Measurements from ENCODE around the gene GSK3B. TPM values are rescaled to one million over a fixed set of nuclear protein-coding genes. Genes with fewer than 3 reads are reported as not detected.
"Not testable (repeated sequence)": the region's sequence is repeated elsewhere in the genome, so short reads cannot be mapped to it uniquely, and the experiment has no call there.

The GSK3B gene
- polyA plus RNA-seq, 1 donor from 2014 or later: 11.5 TPM

DNA sequence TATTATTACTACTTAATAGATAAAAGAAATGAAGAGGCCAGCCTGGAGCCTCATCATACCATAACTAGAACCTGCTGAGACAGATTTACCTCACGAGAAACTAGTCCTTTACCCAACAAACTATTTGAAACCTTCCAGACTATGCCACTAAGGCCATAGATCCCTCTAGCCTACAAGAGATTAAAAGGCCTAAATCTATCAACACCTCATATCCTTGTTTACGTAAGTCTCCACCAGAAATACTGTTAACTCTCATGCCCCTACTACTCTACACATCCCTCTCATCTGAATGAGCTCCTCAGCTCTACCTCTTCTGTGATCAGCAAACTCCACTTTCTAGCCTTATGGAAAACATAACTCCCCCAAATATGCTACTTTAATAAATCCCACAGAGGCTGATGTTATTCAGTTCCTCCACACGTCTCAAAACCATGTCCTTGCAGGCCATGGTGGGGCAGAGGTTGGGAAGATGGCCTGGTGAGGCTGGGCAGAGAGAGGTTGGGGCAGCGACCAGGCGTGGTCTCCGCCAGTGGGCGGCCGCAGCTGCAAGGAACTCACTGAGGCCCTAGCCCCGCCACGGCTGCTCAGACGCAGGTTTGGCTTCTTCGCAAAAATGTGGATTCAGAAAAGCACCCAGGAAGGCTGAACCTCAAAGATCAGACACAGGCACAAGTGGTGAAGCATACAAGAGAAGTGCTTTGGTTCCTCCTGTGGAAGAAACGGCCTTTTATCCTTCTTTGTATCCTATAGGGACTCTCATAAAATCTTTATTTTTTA lies 65.8 kb downstream of the GSK3B start:
- peaks cover 30 to 47% (median 39%) of the 10 kb centered on the region in 3 donors for H3K4me1 Mint-ChIP-seq
- no peaks in the 10 kb centered on the region for H3K27me3 Mint-ChIP-seq
- peaks cover 0 to 3% (median 2%) of the 10 kb centered on the region in 3 donors for H3K9me3 Mint-ChIP-seq
- H3K36me3 Mint-ChIP-seq: peaks cover 8% of the 10 kb centered on the region
- H3K4me3 Mint-ChIP-seq: no peak overlapping the region
- H3K27ac Mint-ChIP-seq: peak overlapping the region in 1 of 3 donors; percentile 25

DNA sequence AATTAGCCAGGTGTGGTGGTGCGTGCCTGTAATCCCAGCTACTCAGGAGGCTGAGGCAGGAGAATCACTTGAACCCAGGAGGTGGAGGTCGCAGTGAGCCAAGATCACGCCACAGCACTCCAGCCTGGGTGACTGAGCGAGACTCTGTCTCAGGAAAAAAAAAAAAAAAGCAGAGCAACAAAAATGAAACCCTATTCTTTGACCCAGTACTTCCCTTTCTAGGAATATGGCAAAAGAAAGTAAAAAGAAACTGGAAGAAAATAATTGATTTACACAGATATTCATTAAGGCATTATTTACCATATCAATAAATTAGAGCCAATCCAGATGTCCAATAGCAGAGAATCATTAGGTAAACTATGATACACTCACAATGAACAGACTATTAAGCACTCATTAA lies 67.0 kb downstream of the GSK3B start:
- H3K27ac Mint-ChIP-seq: no peak overlapping the region
- H3K9me3 Mint-ChIP-seq: no peaks in the 10 kb centered on the region
- H3K4me3 Mint-ChIP-seq: no peak overlapping the region
- H3K27me3 Mint-ChIP-seq: no peaks in the 10 kb centered on the region
- H3K36me3 Mint-ChIP-seq: peaks cover 7% of the 10 kb centered on the region
- H3K4me1 Mint-ChIP-seq: peaks cover 30 to 54% (median 50%) of the 10 kb centered on the region in 3 donors

DNA sequence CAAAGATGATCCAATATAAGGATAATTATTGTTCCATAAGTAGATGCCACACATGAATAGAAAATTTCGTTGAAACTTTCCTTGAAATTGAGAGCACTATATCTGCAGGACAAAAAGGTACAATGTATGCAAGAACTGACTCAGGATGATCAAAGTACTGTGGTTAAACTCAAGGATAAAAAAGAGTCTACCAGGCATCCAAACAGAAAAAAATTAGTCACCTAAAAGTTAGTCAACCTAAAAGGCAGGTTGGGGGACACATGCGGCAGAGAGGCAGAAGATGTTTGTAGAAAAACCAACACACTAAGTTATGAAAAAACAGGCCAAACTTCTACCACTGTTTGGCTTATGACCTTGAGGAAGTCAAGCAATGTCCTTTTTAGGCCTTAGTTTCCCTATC lies 68.7 kb downstream of the GSK3B start:
- peaks cover 7% of the 10 kb centered on the region for H3K36me3 Mint-ChIP-seq
- H3K4me1 Mint-ChIP-seq: peaks cover 34 to 54% (median 54%) of the 10 kb centered on the region in 3 donors
- H3K4me3 Mint-ChIP-seq: peak overlapping the region in 1 of 4 donors; percentile 18
- H3K27ac Mint-ChIP-seq: no peak overlapping the region
- no peaks in the 10 kb centered on the region for H3K27me3 Mint-ChIP-seq
- H3K9me3 Mint-ChIP-seq: no peaks in the 10 kb centered on the region

DNA sequence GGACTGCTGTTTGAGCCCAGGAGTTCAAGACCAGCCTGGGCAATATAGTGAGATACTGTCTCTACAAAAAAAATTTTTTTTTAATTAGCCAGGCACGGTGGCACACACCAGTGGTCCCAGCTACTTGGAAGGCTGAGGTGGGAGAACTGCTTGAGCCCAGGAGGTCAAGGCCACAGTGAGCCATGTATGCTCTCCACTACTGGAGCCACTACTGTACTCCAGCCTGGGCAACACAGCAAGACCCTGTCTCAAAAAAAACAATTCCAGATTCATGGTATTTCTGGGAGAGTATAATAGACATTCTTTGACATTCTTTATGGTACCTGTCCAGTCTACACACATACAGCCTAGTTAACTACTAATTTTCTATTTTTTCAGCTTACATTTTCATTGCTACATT lies 70.1 kb downstream of the GSK3B start:
- H3K27me3 Mint-ChIP-seq: no peaks in the 10 kb centered on the region
- H3K36me3 Mint-ChIP-seq: peaks cover 2% of the 10 kb centered on the region
- no peaks in the 10 kb centered on the region for H3K9me3 Mint-ChIP-seq
- no peak overlapping the region for H3K4me3 Mint-ChIP-seq
- H3K4me1 Mint-ChIP-seq: peaks cover 34 to 54% (median 50%) of the 10 kb centered on the region in 3 donors
- H3K27ac Mint-ChIP-seq: no peak overlapping the region

DNA sequence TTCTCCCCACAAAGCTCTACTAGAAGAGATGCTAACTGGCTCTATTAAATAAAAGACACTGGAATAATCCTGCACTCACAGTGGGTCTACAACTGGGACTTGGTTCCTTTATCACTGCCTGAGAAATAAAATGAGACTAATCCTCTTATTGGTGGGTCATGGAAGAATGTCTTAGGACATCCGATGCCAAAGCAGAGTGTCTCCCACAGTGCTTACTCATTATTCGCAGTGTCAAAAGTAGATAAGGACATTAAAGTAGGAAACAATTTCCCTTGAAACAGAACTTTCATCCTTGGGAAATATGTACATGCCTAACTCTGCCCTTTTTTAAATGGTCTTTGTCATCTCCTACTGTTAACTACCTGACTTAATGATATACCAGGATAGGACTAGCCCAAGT lies 71.5 kb downstream of the GSK3B start:
- H3K4me1 Mint-ChIP-seq: peaks cover 38 to 60% (median 52%) of the 10 kb centered on the region in 3 donors
- H3K27ac Mint-ChIP-seq: no peak overlapping the region
- peak overlapping the region in 1 of 4 donors; percentile 7 for H3K4me3 Mint-ChIP-seq
- H3K9me3 Mint-ChIP-seq: no peaks in the 10 kb centered on the region
- peaks cover 3% of the 10 kb centered on the region for H3K36me3 Mint-ChIP-seq
- H3K27me3 Mint-ChIP-seq: no peaks in the 10 kb centered on the region

DNA sequence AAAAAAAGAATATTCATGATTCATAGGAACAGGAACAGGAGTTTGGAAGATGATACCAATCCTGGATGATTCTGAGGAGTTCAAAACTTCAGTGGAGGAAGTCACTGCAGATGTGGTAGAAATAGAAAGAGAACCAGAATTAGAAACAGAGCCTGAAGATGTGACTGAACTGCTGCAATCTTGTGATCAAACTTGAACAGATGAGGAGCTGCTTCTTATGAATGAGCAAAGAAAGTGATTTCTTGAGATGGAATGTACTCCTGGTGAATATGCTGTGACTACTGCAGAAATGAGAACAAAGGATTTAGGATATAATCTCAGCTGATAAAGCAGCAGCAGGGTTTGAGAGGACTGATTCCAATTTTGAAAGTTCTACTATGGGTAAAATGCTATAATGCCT lies 72.7 kb downstream of the GSK3B start:
- Mint-ChIP-seq H3K27me3 (no peaks in the 10 kb centered on the region), H3K27ac (peak overlapping the region in 1 of 3 donors; percentile 53), H3K4me3 (no peak overlapping the region), H3K4me1 (peaks cover 40 to 65% (median 57%) of the 10 kb centered on the region in 3 donors), H3K9me3 (no peaks in the 10 kb centered on the region), H3K36me3 (peaks cover 3% of the 10 kb centered on the region)

DNA sequence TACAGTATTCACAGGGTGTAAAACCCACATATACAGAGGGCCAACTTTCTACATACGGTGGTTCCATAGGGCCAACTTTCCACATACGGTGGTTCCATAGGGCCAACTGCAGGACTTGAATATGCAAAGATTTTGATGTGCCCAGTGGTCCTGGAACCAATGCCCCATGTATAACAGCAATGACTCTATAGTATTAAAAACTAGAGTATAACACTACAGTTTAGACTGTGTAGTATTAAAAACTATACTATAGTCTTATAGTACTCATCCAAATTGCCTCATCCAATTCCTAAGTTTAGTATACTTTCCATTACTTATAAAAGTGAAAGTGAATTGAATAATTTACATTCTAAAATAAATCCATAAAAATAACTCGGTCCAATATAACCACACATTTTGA lies 75.9 kb downstream of the GSK3B start:
- Mint-ChIP-seq H3K4me1 (peaks cover 44 to 64% (median 56%) of the 10 kb centered on the region in 3 donors), H3K27ac (no peak overlapping the region), H3K4me3 (peak overlapping the region in 2 of 4 donors; percentile 43 to 59), H3K9me3 (no peaks in the 10 kb centered on the region), H3K27me3 (no peaks in the 10 kb centered on the region), H3K36me3 (peaks cover 2% of the 10 kb centered on the region)

DNA sequence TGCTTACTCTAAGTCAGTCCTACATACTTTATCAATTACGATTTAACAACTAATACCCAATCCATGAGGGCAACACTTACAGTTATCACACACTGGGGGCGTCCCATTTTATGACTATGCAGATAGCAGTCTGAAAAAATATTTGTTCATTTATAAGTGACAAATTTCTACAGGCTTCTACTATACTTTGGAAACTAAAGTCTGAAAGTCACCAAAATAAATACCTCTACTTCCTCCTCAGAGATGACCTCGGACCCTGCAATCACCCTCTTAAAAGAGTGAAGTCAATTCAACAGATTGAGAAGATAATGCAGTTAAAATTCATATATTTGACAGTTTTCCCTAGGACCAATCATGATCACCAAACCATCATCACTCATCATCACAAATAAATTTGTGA lies 76.6 kb downstream of the GSK3B start:
- Mint-ChIP-seq H3K36me3 (peaks cover 2% of the 10 kb centered on the region), H3K9me3 (no peaks in the 10 kb centered on the region), H3K27ac (peak overlapping the region in 1 of 3 donors; percentile 18), H3K4me1 (peaks cover 41 to 63% (median 52%) of the 10 kb centered on the region in 3 donors), H3K27me3 (no peaks in the 10 kb centered on the region), H3K4me3 (peak overlapping the region in 2 of 4 donors; percentile 5 to 59)

DNA sequence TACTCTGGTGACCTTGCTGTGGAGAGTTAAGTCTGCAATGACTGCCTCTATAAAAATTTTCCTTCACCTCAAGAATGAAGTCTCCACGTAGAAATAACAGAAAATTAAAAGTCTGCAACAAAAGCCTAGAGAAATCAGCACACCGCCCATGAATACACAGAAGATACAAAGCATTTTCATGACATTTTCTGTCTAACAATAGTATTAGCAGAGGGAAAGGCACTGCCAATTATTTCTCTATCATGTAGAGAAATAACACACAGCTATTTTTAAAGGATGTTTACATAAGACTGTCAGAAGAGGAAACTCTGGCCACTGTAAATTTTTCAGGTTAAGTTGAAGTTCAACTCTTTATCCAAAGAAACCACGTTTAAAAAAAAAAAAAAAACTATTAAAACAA lies 80.8 kb downstream of the GSK3B start:
- H3K27ac Mint-ChIP-seq: no peak overlapping the region
- no peaks in the 10 kb centered on the region for H3K27me3 Mint-ChIP-seq
- H3K4me3 Mint-ChIP-seq: no peak overlapping the region
- peaks cover 6% of the 10 kb centered on the region for H3K36me3 Mint-ChIP-seq
- H3K9me3 Mint-ChIP-seq: peaks cover 0 to 4% (median 0%) of the 10 kb centered on the region in 3 donors
- H3K4me1 Mint-ChIP-seq: peaks cover 46 to 66% (median 54%) of the 10 kb centered on the region in 3 donors

DNA sequence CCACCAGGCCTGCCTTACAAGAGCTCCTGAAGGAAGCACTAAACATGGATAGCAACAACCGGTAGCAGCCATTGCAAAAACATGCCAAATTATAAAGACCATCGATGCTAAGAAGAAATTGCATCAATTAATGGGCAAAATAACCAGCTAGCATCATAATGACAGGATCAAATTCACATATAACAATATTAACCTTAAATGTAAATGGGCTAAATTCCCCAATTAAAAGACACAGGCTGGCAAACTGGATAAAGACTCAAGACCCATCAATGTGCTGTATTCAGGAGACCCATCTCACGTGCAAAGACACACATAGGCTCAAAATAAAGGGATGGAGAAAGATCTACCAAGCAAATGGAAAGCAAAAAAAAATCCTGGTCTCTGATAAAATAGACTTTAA lies 88.5 kb downstream of the GSK3B start:
- Mint-ChIP-seq H3K4me3 (peak overlapping the region in 1 of 4 donors; percentile 9), H3K27ac (peak overlapping the region in 1 of 3 donors; percentile 47), H3K4me1 (peaks cover 36 to 43% (median 39%) of the 10 kb centered on the region in 3 donors)
- not testable (repeated sequence) for H3K27me3 Mint-ChIP-seq, H3K36me3 Mint-ChIP-seq, H3K9me3 Mint-ChIP-seq

DNA sequence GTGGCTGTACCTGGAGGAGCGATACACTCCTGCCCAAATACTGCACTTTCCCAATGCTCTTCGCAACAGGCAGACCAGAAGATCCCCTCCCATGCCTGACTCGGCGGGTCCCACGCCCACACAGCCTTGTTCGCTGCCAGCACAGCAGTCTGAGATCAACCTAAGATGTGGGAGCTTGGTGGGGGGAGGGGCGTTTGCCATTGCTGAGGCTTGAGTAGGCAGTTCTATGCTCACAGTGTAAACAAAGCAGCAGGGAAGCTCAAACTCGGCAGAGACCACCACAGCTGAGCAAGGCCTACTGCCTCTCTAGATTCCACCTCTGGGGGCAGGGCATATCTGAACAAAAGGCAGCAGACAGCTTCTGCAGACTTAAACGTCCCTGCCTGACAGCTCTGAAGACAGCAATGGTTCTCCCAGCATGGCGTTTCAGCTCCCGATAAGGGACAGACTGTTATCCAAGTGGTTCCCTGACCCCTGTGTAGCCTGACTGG lies 90.2 kb downstream of the GSK3B start:
- H3K27me3 Mint-ChIP-seq, H3K27ac Mint-ChIP-seq, H3K4me3 Mint-ChIP-seq, H3K9me3 Mint-ChIP-seq: not testable (repeated sequence)
- Mint-ChIP-seq H3K4me1 (peaks cover 35 to 44% (median 38%) of the 10 kb centered on the region in 3 donors), H3K36me3 (peaks cover 14% of the 10 kb centered on the region)

DNA sequence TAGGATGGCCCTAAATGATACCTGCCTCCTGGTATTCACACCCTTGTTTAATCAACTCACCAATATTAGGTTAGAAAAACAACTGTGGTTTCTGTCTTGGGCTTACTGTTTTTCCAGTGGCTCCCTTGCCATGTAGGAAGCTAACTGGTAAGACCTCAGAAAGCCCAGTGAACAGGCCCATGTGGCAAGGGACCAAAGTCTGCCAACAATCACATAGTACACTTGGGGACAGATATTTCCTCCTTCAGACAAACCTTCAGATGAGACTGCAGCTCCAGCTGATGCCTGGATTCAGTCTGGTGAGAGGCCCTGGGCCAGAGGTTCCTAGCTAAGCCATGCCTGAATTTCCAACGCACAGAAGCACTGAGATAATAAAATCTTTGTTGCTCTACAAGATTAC lies 96.1 kb downstream of the GSK3B start:
- H3K4me3 Mint-ChIP-seq: no peak overlapping the region
- H3K4me1 Mint-ChIP-seq: peaks cover 7 to 25% (median 8%) of the 10 kb centered on the region in 3 donors
- H3K27ac Mint-ChIP-seq: no peak overlapping the region
- H3K27me3 Mint-ChIP-seq: no peaks in the 10 kb centered on the region
- peaks cover 24% of the 10 kb centered on the region for H3K36me3 Mint-ChIP-seq
- peaks cover 0 to 2% (median 0%) of the 10 kb centered on the region in 3 donors for H3K9me3 Mint-ChIP-seq

DNA sequence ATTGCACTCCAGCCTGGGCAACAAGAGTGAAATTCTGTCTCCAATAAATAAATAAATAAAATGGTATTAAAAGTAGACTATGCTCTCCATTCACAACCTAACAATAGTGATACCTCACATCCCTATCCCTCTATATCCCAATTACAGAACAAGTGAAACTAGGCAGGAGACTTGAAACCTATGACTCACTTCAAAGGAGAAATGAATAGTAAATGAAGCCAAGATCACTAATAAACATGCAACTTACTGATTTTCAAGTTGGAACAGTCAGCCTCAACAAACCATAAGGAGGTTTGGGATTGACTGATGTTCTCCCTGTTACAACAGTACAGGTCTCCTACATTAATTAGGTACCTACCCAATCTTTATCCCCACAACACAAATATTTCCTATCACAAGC lies 103.4 kb downstream of the GSK3B start:
- Mint-ChIP-seq H3K36me3 (peaks cover 8% of the 10 kb centered on the region), H3K27me3 (no peaks in the 10 kb centered on the region), H3K27ac (no peak overlapping the region), H3K4me3 (no peak overlapping the region), H3K9me3 (peaks cover 0 to 5% (median 2%) of the 10 kb centered on the region in 3 donors), H3K4me1 (peaks cover 12 to 29% (median 13%) of the 10 kb centered on the region in 3 donors)

DNA sequence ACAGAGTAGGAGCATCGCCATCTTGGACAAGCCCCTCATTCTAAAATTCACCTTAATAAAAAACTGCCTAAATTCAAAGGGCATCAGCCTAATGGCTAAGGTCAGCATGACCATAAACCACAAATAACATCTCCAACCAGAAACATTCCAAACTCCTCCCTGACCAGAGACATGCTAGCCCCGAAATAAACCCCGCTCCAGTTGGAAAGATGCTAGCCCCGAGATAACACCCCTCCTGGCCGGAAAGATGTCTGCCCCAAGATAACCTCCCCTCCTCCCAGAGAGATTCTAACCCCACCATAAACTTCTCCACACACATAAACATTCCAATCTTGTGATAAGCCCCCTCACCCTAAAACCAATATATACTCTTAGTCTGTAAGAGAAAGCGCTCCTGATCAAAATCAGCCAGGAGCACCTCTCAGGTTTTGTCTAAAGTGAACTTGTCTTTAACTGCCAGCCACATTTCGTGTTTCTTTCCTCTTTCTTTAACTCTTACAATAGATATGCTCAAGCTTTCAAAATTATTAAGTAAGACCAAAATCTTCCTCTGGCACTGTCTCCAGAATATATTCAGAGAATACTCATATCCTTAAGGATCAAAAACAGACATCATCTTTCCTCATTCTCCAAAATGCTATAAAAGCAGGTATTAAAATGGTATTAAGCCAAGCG lies 104.1 kb downstream of the GSK3B start:
- Mint-ChIP-seq H3K4me3 (no peak overlapping the region), H3K9me3 (peaks cover 1 to 11% (median 5%) of the 10 kb centered on the region in 3 donors), H3K4me1 (peaks cover 12 to 29% (median 14%) of the 10 kb centered on the region in 3 donors), H3K27ac (no peak overlapping the region), H3K27me3 (no peaks in the 10 kb centered on the region), H3K36me3 (peaks cover 8% of the 10 kb centered on the region)

DNA sequence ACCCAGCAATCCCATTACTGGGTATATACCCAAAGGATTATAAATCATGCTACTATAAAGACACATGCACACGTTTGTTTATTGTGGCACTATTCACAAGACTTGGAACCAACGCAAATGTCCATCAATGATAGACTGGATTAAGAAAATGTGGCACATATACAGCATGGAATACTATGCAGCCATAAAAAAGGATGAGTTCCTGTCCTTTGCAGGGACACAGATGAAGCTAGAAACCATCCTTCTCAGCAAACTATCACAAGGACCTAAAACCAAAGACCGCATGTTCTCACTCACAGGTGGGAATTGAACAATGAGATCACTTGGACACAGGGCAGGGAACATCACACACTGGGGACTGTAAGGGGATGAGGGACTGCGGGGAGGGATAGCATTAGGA lies 107.4 kb downstream of the GSK3B start:
- Mint-ChIP-seq H3K36me3 (peaks cover 19% of the 10 kb centered on the region), H3K4me3 (peak overlapping the region in 1 of 4 donors; percentile 20), H3K9me3 (peaks cover 3 to 20% (median 16%) of the 10 kb centered on the region in 3 donors), H3K4me1 (peaks cover 12 to 23% (median 17%) of the 10 kb centered on the region in 3 donors)
- H3K27me3 Mint-ChIP-seq, H3K27ac Mint-ChIP-seq: not testable (repeated sequence)

Measured in IgD-negative memory B cell (primary cell).